GM18868 (cell line): ENCODE measurements around the gene SPATA33.
A peak's percentile ranks its signal among the peaks of the same experiment; 100 is the strongest.
"Not testable (repeated sequence)": the region's sequence is repeated elsewhere in the genome, so short reads cannot be mapped to it uniquely, and the experiment has no call there.

Experiments used
- ATAC-seq: cut with Tn5 transposase; IDR thresholded peaks from one replicate; pipeline ENCODE4 v1.9.1; 2021; ENCODE audit warnings: mild to moderate bottlenecking, moderate library complexity; ENCODE audit not compliant: unreplicated experiment

The SPATA33 gene

GRCh38 chr16:89658221-89658879 is 714 bp downstream of the SPATA33 start:
- ATAC-seq = no peak

GRCh38 chr16:89660146-89660545 is 2.5 kb downstream of the SPATA33 start:
- no peak for ATAC-seq

DNA sequence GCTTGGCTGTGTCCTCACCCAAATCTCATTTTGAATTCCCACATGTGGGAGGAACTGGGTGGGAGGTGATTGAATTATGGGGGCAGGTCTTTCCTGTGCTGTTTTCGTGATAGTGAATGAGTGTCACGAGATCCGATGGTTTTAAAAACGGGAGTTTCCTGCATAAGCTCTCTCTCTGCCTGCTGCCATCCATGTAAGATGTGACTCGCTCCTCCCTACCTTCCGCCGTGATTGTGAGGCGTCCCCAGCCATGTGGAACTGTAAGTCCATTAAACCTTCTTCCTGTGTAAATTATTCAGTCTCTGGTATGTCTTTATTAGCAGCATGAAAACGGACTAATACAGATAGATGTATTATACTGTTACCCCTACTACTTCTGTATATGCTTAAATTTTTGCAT is 3.6 kb downstream of the SPATA33 start:
- no peak for ATAC-seq

GRCh38 chr16:89664238-89664637 is 6.6 kb downstream of the SPATA33 start:
- not testable (repeated sequence) for ATAC-seq

- ATAC-seq = not testable (repeated sequence)
These were observed 9.4 kb downstream of the SPATA33 start for GRCh38 chr16:89667000-89667399.

- no peak for ATAC-seq
These were observed 10.0 kb downstream of the SPATA33 start for GRCh38 chr16:89667633-89668032.

GRCh38 chr16:89668790-89669158 is 11.1 kb downstream of the SPATA33 start:
- ATAC-seq = no peak

- ATAC-seq = no peak
These were observed 12.1 kb downstream of the SPATA33 start for GRCh38 chr16:89669755-89670154.

DNA sequence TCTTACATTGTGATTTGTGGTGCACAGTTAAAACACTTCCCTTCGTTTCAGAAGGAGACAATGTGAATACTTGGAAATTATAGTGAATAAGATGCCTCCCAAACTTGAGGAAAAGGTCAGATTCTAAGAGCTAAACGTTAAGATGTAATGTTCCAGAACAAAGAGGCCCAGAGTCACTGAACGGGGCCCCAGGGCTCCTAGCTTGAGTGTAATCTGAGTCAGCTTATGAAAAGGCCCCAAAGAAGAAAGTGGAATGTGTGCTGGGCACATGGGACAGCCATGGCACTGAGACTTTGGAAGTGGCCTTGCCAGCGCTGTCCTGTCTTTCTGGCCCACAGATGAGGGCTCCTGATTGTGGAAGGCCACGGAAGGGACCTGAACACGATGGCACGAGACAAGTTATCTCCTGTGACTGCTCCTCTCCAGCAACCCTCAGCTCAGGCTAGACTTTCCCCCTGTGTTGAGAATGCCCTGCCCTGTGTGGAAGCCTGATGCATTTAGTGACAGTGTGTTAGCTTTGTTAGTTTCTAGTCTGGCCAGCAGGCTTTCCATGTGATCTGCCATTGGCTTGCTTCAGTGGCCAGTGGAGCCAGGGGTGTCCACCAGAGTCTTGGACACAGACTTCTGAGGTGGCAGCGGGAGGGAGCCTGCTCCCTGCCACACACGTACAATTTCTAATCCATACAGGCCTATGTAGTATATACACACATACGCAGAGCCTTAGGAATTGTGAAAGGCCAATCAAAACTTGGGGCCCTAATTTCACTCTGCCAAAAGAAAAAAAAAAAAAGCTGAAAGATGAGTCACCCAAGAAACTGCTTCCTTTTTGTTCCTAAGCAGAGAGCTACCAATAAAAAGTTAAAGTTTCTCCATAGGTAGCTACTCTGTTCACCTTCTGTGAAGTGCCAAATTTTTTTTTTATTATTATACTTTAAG is 13.1 kb downstream of the SPATA33 start:
- ATAC-seq = no peak

DNA sequence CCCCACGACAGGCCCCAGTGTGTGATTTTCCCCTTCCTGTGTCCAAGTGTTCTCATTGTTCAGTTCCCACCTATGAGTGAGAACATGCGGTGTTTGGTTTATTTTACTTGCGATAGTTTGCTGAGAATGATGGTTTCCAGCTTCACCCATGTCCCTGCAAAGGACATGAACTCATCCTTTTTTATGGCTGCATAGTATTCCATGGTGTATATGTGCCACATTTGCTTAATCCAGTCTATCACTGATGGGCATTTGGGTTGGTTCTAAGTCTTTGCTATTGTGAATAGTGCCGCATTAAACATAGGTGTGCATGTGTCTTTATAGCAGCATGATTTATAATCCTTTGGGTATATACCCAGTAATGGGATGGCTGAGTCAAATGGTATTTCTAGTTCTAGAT is 13.9 kb downstream of the SPATA33 start:
- not testable (repeated sequence) for ATAC-seq

DNA sequence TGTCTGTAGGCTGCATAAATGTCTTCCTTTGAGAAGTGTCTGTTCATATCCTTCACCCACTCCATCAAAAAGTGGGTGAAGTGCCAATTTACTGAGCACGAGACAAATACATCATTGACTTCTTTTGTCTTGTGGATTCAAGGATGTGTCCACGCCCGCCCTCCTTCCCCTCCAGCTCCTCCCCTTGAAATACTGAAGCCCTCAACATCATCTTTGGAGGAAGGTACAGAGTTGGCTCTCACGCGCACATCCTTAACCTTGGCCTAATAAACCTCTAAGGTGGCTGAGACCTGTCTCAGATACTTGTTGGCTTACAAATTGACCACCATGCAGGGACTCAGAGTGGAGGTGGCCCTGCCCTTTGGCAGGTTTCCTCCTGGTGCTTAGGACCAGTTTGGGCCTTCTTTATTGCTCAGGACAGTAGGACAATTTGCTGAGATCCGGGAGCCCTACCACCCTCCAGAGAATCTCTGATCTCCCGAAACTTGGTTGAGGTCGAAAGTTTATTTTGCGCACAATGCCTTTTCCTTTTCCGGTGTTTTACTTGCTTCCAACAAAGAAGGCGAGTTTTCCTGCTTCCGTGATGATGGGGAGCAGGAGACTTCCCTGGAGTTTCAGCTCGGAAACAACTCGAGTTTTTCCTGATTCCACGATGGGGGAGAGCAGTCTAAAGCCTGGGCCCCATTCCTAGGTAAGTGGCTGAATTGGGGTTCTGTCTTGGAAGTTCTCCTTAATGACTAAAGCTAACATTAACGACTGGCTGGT is 14.7 kb downstream of the SPATA33 start:
- ATAC-seq = no peak

- ATAC-seq = no peak
These were observed 20.6 kb downstream of the SPATA33 start for GRCh38 chr16:89678258-89678657.

DNA sequence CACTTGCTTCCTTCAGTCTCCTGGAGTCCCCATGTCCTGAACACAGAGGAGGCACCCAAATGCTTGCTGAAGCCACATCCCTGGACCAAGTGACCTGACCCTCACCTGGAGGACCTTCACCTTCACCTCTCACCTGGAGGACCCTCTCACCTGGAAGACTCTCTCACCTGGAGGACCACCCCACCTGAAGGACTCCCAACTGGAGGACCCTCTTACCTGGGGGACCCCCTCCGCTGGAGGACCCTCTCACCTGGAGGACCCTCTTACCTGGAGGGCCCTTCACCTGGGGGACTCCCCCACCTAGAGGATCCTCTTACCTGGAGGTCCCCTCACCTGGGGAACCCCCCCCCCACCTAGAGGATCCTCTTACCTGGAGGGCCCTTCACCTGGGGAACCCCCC is 28.3 kb downstream of the SPATA33 start:
- ATAC-seq = no peak

DNA sequence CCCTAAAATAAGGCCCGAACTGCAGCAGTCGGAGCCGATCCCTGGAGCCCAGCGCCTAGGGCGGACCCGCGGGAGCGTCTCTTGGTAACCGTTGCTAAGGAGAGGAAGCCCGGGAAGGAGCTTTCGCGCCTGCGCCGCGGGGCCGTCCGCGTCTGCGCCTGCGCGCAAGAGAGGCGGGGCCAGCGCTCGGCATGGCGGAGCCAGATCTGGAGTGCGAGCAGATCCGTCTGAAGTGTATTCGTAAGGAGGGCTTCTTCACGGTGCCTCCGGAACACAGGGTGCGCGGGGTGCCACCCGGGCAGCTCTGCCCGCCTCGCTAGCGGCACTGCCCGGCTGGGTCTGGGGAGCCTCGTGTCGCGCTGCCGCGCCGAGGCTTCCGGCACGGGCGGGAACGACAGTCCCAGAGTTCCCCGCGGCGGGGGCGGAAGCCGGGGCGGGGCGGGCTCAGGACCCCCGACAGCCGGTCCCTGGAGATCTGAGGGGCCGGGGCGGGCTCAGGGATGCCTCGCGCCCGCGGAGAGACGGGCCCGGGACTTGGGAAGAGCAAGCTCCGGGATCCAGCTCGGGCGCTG is 29.0 kb downstream of the SPATA33 start, which contains the start of gene CDK10:
Gene CDK10 (plus strand): TSS at position 170 of the 572 bp plus-strand sequence. CDS start 22 bp downstream, at position 192.
- peak; percentile 80 for ATAC-seq

GRCh38 chr16:89687092-89687940 is 29.7 kb downstream of the SPATA33 start:
- peak; percentile 10 for ATAC-seq

- no peak for ATAC-seq
These were observed 30.8 kb downstream of the SPATA33 start for GRCh38 chr16:89688395-89688794.

DNA sequence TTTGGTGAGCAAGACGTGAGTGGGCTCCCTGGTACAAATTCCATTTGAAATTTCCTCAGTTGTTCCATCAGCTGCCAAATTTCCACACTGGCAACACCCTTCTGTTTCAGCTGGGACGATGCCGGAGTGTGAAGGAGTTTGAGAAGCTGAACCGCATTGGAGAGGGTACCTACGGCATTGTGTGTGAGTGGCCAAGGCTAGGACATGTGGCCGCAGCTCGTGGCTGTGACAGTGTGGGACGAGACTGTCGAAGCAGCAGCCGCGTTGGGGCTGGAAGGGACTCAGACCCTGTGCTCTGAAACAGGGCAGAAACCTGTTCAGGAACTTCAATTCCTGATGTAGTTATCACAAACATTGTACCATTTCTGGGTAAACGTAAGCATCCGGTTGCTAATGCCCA is 31.5 kb downstream of the SPATA33 start:
- no peak for ATAC-seq

- not testable (repeated sequence) for ATAC-seq
These were observed 32.0 kb downstream of the SPATA33 start for GRCh38 chr16:89689621-89690020.

DNA sequence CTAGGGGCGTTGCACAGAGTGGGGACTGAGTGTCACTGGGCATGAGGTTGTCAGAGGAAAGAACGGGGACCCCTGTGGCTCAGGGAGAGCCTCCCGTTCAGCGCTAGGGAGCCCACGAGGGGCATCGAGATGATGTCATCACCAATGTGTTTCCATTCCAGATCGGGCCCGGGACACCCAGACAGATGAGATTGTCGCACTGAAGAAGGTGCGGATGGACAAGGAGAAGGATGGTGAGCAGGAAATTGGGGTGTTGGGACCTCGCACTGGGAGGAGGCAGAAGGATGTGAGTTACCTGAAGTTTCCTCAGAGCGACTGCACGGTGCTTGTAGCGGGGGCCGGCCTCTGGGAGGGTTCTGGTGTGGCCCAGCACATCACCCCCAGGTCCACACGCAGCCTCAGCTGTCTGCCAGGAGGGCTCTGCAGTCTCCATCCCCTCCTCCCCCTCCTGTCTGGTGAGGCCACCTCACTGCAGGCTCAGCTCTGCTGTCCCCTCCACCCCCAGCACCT is 32.8 kb downstream of the SPATA33 start:
- ATAC-seq = no peak
